Measurements from ENCODE around the gene OSBPL10.

DNA sequence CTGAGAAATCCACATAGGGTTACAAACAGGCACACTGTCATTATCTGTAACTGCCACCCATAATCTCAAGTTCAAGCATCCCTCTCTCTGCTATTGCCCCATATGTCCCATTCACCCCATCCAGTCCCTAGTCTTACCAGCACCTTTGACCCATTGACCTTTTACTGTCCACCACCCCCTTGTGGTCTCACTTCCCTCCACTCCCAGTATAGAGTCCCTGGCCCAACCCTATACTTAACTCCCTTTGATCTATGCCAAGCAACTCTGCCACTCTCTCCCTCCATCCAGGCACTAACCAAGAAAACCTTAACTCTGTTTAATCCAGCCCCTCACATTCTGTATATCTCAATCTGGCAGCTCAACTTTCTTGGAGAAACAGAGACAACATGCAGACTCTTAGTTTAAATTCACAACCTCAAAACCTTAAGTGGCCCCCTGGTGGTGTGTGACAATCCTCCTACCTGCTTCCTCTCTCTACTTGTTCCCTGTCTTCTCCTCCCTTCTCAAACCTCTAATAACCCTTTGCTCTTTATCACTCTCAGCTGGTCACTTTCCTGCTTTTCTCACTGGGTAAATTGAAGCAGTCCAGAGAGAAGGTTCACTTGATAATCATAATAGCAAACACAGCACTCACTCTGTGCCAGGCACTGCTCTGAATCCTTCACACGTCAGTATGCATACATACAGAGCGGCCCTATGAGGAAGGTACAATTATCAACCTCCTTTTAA, 285.6 kb downstream of the OSBPL10 start:
- TF ChIP-seq, protein P1, sequence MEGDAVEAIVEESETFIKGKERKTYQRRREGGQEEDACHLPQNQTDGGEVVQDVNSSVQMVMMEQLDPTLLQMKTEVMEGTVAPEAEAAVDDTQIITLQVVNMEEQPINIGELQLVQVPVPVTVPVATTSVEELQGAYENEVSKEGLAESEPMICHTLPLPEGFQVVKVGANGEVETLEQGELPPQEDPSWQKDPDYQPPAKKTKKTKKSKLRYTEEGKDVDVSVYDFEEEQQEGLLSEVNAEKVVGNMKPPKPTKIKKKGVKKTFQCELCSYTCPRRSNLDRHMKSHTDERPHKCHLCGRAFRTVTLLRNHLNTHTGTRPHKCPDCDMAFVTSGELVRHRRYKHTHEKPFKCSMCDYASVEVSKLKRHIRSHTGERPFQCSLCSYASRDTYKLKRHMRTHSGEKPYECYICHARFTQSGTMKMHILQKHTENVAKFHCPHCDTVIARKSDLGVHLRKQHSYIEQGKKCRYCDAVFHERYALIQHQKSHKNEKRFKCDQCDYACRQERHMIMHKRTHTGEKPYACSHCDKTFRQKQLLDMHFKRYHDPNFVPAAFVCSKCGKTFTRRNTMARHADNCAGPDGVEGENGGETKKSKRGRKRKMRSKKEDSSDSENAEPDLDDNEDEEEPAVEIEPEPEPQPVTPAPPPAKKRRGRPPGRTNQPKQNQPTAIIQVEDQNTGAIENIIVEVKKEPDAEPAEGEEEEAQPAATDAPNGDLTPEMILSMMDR (IDR thresholded peaks at IDR 0.05) = peak; percentile 32
- TF ChIP-seq EZH2 (IDR thresholded peaks at IDR 0.05) (no peak), EZH2phosphoT487 (IDR thresholded peaks at IDR 0.05) (no peak)

Data from neural progenitor cell (in vitro differentiated cells).